HG03159 (cell line): ENCODE results near the gene STRIP1.

Source experiments
- ATAC-seq: cut with Tn5 transposase; IDR thresholded peaks from one replicate; pipeline ENCODE4 v1.9.1; 2021; ENCODE audit warnings: mild to moderate bottlenecking, moderate library complexity; ENCODE audit not compliant: unreplicated experiment

The STRIP1 gene, protein sequence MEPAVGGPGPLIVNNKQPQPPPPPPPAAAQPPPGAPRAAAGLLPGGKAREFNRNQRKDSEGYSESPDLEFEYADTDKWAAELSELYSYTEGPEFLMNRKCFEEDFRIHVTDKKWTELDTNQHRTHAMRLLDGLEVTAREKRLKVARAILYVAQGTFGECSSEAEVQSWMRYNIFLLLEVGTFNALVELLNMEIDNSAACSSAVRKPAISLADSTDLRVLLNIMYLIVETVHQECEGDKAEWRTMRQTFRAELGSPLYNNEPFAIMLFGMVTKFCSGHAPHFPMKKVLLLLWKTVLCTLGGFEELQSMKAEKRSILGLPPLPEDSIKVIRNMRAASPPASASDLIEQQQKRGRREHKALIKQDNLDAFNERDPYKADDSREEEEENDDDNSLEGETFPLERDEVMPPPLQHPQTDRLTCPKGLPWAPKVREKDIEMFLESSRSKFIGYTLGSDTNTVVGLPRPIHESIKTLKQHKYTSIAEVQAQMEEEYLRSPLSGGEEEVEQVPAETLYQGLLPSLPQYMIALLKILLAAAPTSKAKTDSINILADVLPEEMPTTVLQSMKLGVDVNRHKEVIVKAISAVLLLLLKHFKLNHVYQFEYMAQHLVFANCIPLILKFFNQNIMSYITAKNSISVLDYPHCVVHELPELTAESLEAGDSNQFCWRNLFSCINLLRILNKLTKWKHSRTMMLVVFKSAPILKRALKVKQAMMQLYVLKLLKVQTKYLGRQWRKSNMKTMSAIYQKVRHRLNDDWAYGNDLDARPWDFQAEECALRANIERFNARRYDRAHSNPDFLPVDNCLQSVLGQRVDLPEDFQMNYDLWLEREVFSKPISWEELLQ

DNA sequence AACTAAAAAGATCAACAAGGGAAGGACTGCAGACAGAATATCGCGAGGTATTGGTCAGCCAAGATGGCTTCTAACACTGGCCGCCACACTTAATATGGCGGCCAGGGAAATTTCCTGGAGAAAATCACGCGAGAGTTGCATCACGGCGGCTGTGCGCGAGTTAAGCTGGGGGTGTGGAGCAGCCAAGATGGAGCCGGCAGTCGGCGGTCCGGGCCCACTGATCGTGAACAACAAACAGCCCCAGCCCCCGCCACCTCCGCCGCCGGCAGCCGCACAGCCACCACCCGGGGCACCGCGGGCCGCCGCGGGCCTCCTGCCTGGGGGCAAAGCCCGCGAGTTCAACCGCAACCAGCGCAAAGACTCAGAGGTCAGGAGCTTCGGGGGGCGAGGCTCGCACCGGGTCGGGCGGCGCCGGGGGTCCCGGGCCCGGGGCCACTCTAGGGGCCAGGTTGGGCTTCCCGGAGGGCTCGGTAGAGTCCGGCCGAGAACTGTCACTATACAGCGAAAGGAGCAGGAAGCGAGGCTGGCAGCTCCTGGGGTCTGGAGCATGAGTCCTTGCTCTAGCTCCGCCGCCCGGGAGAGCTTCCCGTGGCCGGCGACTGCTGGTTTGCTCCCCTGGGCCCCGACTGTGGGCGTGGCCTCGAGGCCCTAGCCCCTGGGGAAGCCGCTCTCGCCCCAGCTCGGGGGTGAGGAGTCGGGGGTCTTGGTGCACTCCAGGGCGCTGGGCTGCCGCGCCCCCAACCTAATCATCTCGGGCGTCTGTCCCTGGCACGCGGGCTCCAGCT is at the start of gene STRIP1:
TSS of gene STRIP1 (plus strand) at position 174 of the 785 bp plus-strand sequence. CDS start at position 188, 14 bp downstream.
- peak; percentile 79 for ATAC-seq

DNA sequence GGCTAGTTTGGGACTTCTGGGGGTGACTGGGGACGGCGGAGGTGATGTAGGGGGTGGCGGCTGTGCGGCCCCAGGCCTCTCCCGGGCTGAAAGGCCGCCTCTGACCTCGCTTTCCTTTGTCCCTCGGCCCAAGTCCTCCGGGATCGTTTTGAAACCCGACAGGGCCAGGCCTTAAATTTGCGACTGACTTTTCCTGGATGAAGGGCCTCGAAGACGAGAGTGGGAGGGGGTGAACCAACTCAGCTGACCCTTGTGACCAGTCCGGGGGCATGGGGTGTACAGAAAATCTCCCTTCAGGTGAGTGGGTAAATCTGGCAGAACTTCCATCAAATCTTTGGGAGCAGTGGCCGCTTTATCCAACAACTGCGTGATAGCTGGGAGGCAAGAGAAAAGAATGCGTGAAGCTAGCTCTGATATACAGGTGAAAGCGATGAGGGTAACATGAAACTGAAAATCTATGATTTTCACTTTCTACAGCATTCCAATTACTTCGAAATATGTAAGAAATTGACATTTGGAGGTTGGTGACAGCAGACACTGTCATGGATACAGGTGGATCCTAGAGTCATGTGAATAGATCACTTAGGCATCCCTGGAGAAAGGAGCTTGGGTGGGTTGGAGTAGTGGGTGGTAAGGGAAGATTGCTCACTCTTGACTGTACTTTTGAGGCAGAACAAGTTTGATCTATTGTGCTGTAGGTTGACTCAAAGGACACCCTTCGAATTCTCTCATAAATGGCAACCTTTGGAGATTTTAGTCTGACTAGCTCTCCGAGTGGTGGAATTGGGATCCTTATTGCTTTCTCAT is 49.0 kb upstream of the STRIP1 start:
- no peak for ATAC-seq

DNA sequence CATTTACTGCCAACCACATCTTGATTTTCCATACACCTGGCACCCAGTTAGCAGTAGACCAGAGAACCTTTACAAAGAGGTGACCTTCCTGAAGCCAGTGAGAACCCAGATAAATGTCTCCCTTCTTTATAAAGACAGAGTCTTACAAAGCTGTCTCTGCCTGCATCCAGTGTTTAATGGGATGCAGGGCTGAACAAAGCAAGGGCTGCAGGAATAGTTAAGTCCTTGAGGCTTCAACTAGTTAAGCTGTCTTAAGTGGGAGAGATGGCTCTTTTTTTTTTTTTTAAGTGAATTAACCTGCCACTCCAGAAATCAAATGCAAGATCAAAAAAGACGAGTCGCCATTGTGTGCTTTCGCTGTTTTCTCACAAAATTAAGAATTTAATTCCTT is 48.4 kb upstream of the STRIP1 start:
- ATAC-seq: no peak

DNA sequence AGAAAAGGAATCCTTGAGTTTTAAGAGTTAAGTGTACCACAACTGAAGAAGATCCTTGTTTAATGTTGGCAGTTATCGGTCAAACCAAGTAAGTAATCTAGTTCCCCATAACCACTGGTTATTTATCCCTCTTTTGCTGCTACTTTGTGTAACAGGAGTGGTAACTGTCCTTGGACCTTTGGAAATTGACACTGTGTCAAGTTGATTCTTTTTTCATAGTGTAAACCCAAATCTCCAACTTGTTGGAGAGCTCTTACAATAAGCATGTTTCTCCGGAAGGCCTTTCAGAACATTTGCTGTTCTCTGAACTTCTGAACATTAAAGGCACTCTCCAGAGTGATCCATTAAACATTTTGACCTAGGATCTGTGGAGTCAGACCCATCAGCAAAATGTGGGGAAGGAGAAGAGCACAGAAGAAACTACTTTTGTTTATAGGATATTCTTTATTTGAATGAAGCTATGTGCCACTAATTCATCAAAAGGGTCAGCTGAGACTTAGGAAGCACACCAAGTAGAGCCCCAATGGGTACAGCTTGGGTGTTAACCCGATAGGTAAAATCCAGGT is 46.0 kb upstream of the STRIP1 start:
- ATAC-seq: no peak

DNA sequence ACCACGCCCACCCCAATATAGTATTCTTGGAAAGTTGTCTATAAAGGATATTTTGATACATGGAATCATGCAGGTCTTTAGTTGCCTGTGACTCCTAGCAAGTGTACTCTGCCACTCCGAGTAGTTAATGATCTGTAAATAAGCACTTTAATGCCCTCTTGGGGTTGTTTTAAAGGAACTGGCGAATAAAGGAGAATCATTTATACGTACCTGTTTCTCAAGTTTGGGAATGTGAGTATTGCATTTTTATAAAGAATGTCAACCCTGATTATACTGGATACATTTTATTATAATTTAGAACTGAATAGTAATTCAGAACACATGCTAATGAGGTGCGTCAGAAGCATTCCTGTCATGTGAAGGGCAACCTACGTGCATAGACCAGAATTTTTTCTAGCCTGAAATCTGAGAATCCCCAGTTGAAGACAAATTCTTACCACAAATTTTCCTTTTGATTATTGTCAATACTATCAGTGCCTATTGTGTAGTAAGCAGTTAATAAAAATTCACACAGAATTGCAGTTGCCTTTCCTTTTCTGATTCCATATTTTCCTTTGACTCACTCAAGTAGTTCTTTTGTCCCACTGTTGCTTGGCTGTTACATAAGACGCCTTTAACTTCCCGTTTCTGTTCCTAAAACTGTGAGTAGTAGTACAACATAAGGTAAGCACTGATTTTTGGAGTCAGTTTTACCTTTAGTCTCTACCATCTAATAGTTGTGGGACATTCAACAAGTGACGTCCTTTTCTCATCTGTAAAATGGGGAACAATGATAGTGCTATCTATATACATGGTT is 44.7 kb upstream of the STRIP1 start:
- ATAC-seq: no peak

DNA sequence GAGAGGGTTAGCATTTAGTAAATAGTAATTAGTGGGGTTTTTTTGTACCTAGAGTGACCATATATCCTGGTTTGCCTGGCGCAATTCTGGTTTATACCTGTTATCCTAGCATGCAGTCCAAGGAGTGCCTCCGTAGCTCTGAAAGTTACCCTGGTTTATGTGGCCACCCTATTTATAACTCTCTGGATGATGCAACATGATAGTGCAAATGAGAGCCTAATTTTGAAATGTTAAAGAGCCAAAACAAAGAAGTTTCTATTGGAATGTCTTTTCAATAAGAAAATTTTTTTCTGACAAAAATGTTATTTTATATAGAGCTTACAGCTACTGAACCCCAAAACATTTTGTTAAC is 44.1 kb upstream of the STRIP1 start:
- ATAC-seq: no peak

DNA sequence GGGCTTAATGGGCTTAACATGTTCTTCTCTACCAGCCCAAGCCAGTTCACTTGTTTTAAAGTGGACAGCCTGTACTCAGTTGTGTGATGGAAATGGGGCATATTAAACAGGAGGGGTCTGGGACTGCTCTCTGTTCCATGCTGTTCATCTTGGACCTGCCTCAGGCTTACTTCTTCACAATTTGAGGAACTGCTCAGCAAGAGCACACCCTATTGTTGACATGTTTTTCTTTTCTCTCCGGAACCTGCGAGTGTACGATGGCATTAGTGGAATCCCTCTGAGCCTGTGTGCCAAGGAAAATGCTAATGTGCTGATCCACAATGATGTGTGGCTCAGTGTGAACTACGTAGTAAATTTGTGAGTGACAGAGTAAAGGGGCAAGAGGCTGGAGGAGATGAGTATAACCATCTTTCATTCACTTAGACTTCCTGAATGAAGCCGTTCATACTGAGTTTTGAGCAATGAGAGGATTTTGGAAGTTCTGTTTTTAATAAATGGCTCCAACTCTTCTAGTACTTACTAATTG is 43.0 kb upstream of the STRIP1 start:
- ATAC-seq: no peak

DNA sequence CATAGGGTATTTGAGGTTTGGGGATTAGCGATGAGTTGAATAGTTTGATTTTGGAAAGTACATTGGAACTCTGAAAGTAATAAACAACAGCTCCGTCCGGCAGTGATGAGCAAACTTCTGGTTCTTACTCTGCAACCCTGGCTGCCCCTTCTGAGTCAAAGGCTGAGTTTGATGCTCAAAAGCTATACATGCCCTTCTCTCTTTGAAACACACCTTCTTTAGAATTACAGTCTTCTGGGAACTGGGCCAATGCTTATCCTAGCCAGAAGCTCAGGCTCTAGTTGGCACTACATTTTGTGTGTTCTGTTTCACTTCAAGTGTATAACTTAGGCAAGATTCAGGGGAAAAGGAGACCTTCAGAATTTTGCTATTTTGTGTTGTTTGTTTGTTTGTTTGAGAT is 40.5 kb upstream of the STRIP1 start:
- ATAC-seq: no peak

DNA sequence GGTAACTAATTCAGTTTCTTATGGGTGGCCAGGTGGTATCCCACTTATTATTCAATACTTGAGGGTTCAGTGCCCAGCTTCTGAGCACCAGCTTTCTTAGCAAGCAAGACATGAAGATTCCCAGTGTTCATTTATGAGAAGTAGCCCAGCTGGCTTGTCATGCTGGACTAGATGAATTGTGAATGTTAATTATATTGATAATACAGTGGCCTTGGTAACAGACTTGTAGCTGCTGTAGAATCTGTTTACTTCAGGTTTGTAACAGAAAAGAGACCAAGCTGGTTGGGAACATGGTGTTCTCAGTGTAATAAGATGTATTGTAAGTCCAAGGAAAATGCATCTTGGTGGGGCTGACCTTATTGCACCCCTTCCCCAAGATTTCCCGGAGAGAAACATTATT is 39.8 kb upstream of the STRIP1 start:
- ATAC-seq: no peak

DNA sequence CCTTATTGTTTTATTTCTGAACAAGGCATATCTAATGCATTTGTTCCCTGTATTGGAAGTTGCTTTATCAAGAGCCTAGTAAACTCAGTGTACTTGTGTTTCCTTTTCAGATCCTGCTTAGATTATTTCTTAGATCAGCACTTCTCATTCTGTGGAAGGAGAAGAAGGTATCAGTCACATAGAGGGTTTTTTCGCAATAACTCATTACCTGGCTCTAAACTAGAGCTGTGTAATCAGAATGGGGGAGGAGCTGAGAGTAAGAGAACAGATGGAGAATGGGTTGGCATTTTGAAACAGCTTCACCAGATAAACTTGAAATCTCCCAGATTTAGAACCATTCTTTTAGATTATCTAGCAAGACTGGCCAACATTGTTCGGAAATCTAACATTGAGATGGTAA is 38.9 kb upstream of the STRIP1 start:
- no peak for ATAC-seq

DNA sequence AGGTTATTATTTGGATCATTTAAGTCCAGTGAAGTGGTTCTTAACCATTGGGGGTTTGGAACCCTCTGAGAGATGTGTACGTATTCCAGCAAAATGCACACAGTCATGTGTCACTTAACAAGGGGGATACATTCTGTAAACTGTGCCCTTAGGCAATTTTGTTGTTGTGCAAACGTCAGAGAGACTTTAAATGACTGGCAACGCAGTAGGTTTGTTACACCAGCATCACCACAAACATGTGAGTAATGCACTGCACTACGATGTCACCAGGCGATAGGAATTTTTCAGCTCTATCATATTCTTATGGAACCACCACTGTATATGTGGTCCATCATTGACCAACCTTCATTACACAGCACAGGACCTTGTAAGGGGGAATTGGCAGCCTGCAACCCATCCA is 37.9 kb upstream of the STRIP1 start:
- ATAC-seq: no peak

DNA sequence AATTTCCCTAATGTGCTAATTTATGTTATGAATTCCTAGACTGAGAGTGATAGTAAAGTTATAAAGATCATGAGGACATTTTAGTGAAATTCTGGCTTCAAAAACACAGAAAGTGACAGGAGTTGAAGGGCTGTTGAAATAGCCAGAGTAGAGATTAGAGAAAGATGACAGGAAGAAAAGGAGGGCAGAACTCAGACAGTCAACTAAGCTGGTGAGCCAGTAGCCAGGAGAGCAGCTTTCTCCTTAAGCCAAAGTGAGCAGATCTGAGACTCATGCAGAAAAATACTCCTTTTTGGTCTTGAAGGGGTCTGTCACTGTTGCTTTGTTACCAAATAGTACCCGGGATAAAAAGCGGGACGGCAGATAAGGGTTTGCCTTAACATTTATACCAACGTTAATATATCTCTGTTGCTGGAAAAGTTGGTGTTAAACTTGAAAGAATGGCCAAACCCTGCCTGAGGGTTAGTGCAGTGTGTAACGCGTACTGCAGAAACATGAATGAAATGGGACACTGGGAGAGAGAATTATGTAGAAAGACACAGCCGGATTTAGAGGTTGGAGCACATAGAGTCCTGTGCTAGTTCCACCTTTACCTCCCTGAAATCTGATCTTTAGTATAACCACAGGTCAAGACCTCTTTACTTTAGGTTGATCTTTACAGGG is 37.1 kb upstream of the STRIP1 start:
- ATAC-seq: no peak

DNA sequence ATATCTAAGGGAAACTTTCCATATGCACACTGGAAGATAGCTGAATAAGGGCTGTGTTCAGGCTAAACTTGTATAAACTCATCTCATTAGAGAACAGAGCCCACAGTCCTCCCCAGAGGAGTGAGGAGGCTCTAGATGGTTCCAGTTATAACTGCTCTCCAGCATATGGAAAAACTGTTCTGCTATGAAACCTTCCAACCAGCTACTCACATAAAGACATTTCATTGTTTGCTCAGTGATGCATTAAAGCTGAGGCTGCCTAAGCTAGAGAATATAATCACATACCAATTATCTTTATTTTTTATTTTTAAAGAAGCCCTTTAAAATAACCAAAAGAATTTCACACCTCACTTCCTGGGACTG is 36.6 kb upstream of the STRIP1 start:
- no peak for ATAC-seq

DNA sequence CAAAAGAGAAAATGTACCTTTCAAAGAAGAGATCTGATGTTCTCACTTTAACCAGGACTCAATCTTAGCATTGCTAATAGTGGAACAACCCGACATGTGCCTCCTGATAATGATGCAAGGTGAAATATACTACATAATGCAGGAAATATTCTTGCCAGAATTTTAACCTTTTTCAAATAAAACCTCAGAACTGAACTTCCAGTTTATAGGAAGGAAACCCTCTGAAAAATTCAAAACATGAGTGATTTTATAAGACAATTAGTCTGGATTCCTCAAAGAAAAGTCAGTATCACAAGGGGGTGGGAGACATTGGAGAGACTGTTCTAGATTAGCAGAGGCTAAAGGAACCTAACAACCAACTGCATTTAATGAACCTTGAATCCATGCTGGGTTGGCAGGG is 31.7 kb upstream of the STRIP1 start:
- no peak for ATAC-seq

DNA sequence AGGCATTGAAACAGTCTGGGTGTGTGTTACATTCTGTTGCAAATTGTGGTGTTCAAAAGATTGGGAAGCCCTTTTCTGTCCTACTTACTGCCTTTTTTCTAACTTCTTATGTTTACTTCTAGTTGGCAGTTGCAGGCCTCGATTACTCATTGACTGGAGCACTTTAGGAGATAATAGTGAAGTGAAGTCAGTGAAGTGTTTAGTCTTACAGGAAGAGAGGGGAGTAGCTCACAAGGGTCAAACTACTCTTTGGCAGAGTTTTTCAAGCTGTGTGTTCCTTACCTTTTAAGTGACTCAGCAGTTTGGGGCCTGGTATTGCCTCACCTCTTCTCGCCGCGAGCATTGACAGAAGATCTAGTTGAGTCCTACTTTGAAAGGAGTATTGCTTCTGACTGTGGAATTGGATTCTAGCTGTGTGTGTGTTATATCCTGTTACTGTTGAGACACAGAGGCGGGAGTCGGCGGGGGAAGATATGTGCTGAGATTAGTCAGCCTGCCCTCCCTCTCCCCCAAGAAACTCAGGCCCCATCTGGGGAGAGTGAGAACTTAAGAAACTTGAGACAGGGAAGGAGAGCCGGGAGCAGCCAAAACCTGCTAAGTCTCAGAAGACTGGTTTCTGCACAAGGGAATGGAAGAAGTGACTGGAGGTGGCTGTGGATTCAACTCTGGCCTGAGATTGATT is 30.5 kb upstream of the STRIP1 start:
- ATAC-seq: peak; percentile 58

DNA sequence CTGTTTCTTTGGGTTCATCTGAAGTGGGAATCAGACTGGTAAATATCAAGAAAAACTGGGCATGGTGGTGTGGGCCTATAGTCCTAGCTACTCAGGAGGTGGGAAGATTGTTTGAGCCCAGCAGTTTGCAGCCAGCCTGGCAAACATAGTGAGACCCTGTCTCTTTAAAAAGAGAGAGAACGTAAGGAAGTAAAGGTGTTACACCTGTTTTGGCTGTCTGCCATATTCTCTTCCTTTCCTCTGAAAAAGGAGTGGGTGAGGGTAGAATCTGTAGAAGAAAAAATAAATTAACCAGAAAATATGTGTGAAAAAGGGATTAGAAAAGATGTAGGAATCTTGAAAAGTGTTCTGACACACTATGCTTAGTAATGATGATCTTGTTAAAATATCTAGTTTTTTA is 29.8 kb upstream of the STRIP1 start:
- no peak for ATAC-seq

DNA sequence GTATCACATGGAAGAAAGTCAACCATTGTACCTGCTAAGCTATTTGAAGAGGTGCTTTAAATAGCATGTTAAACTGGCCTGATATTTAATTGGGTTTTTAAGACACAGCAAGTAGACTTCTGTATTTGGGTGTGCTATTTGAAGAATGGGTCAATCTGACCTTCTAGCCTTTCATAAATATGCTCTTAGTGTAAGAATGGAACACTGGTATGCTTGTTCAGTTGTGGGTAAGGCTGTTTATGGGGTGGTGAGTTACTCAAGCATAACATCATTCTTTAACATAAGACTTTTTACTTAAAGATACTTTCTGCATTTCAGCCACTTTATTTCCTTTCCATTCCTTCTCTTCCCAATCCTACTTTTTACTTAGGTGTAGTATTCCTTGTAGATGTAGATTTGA is 28.5 kb upstream of the STRIP1 start:
- ATAC-seq: no peak

DNA sequence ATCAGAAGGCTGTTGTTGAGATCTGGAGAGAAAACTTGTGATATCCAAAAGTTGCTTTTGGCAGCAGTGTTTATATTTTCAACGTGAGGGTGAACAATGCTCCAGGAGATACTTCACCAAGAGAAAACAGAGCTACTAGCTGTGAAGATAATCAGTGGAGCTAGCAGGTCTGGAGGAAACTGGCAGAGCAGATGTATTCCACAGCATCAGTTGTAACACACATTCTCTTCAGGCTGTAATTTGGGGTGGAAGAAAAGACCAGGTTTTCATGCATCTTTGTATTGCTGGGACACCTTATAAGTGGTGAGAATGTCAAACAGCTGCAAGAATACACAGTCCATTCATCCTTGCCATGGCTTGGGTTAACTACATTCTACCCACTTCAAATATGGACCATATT is 27.9 kb upstream of the STRIP1 start:
- ATAC-seq: no peak
